IMR-90 (cell line): Measurements from ENCODE around the gene RBP2.

ENCODE experiments used
- BHLHE40 ChIP-seq: fragments of 150-350 bp; IDR thresholded peaks from 2 replicates; pipeline ENCODE4 v1.6.1; 2016; ENCODE audit warnings: mild to moderate bottlenecking, low read depth, low read length
- FOS ChIP-seq: fragments of 150-350 bp; IDR thresholded peaks from 2 replicates; pipeline ENCODE4 v1.6.1; 2016; ENCODE audit warnings: low read depth, low read length
- POLR2A ChIP-seq: IDR thresholded peaks from 2 replicates; pipeline ENCODE4 v1.6.1; 2012; ENCODE audit warnings: mild to moderate bottlenecking, low read depth, low read length
- TF ChIP-seq, protein P1 (sequence below): conservative IDR thresholded peaks from 2 replicates; pipeline ENCODE4 v1.5.1; 2012; ENCODE audit warnings: mild to moderate bottlenecking, low read depth, low read length, improper control_type of control experiment

DNA sequence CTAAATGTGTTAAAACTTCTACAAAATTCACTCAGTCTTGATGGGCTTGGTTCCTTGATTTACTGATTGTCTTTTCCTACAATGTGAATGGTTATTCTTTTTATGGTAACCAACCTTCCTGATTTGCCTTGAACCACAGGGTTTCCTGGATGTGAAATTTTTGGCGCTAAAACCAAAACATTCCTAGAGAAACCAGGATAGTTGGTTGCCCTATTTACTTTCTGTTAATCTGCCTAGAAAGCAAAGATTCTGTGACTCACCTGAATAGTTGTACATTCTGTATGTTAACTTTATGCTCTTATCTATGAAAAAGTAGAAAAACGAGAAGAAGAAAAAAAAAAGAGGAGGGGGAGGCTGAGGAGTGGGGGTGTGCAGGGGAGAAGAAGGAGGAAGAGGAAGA, 23.2 kb upstream of the RBP2 start:
- TF ChIP-seq, protein P1, sequence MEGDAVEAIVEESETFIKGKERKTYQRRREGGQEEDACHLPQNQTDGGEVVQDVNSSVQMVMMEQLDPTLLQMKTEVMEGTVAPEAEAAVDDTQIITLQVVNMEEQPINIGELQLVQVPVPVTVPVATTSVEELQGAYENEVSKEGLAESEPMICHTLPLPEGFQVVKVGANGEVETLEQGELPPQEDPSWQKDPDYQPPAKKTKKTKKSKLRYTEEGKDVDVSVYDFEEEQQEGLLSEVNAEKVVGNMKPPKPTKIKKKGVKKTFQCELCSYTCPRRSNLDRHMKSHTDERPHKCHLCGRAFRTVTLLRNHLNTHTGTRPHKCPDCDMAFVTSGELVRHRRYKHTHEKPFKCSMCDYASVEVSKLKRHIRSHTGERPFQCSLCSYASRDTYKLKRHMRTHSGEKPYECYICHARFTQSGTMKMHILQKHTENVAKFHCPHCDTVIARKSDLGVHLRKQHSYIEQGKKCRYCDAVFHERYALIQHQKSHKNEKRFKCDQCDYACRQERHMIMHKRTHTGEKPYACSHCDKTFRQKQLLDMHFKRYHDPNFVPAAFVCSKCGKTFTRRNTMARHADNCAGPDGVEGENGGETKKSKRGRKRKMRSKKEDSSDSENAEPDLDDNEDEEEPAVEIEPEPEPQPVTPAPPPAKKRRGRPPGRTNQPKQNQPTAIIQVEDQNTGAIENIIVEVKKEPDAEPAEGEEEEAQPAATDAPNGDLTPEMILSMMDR: no peak
- no peak for TF ChIP-seq POLR2A
- TF ChIP-seq FOS: no peak
- TF ChIP-seq BHLHE40: no peak
